Measurements from ENCODE around the gene CSF3R. TPM values are rescaled to one million over a fixed set of nuclear protein-coding genes. Genes with fewer than 3 reads are reported as not detected.
"Not testable (repeated sequence)": the region's sequence is repeated elsewhere in the genome, so short reads cannot be mapped to it uniquely, and the experiment has no call there.

CSF3R gene
- total RNA-seq, 3 donors from 2014 or later: 17.3 to 54.2 (median 28.8) TPM

DNA sequence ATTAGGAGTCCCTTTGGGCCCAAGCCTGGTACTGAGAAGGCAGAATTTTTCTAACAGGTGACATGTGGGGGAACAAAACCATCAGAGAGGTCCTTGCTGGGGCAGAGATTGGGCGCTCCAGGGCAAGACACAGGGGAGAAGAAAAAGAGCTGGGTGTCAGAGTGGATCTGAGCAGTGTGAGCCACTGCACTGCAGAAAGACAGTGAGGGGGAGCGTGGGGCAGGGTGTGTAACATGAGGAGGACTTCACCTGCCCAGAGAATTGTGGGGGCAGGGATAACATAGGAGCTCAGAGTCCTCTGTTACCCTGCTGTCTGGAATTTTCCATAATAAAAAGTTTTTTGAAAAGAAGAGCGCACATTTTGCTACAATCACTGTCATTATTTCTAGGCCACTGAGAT lies 25.5 kb upstream of the CSF3R start:
- Histone ChIP-seq H3K4me1 (no peaks in the 10 kb centered on the region), H3K27me3 (peaks cover 0 to 14% of the 10 kb centered on the region in 2 donors), H3K4me3 (no peak overlapping the region), H3K9me3 (no peaks in the 10 kb centered on the region), H3K36me3 (no peaks in the 10 kb centered on the region), H3K27ac (no peak overlapping the region)
- intact Hi-C loops (cut with DNase I; ENCODE audit: low total_unique reads): no loop called here
- TF ChIP-seq POLR2AphosphoS5 (IDR thresholded peaks at IDR 0.05) (no peak), POLR2A (IDR thresholded peaks at IDR 0.05) (no peak)
- TF ChIP-seq, protein P1, sequence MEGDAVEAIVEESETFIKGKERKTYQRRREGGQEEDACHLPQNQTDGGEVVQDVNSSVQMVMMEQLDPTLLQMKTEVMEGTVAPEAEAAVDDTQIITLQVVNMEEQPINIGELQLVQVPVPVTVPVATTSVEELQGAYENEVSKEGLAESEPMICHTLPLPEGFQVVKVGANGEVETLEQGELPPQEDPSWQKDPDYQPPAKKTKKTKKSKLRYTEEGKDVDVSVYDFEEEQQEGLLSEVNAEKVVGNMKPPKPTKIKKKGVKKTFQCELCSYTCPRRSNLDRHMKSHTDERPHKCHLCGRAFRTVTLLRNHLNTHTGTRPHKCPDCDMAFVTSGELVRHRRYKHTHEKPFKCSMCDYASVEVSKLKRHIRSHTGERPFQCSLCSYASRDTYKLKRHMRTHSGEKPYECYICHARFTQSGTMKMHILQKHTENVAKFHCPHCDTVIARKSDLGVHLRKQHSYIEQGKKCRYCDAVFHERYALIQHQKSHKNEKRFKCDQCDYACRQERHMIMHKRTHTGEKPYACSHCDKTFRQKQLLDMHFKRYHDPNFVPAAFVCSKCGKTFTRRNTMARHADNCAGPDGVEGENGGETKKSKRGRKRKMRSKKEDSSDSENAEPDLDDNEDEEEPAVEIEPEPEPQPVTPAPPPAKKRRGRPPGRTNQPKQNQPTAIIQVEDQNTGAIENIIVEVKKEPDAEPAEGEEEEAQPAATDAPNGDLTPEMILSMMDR (IDR thresholded peaks at IDR 0.05): no peak
- DNase-seq (ENCODE audit: low spot score in 2 of 2): no peak

DNA sequence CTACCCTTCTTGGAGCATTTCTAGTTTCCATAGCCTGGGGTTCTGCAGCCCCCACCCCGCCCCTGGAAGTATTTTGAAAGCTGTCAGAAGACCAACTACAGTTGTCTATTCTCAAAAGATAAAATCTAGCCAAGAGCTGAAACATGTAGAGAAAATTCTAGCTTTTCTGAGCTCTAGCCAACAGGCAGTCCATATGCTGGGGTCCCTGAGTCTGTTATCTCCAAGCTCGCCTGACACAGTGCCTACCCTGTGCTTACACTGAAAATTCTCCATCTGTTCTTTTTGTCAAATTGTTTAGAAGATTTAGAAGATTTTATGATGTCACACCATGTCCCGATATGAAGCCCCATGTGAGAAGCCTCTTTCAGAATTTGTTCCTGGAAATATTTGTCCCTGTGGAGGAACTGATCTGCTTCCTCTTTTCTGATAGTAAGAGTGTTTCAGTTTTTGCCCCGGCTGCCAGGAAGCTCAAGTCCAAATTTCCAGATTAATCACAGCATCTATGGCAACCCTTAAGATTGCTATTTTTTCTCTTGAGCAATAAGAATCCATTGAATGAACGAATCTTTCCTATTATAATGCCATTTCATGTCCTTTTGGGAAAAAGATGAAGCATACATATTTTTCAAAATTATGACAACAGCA lies 23.7 kb upstream of the CSF3R start:
- no peak for DNase-seq (ENCODE audit: low spot score in 2 of 2)
- no peak for TF ChIP-seq POLR2AphosphoS5 (IDR thresholded peaks at IDR 0.05)
- no peak for TF ChIP-seq POLR2A (IDR thresholded peaks at IDR 0.05)
- TF ChIP-seq, protein P1 (IDR thresholded peaks at IDR 0.05): no peak
- Histone ChIP-seq H3K4me3 (no peak overlapping the region), H3K36me3 (no peaks in the 10 kb centered on the region), H3K27me3 (peaks cover 0 to 14% of the 10 kb centered on the region in 2 donors), H3K9me3 (no peaks in the 10 kb centered on the region), H3K27ac (no peak overlapping the region), H3K4me1 (no peaks in the 10 kb centered on the region)
- intact Hi-C loops (cut with DNase I; ENCODE audit: low total_unique reads): no loop called here

DNA sequence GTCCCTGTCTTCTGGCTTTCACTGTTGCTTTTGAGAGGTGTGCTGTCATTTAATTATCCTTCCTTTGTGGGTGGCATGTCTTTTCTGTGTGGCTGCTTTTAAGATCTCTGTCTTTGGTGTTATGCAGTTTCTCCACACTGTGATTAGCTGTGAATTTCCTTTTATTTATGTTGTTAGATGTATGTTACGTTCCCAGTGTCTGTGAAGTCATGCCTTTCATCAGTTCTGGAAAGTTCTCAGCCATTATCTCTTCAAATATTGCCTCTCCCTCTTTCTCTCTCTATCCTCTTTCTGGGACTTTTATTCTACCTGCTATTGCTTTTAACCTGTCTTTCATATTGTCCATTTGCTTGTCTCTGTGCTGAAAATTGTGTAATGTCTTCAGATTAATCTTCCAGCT lies 21.0 kb upstream of the CSF3R start:
- Histone ChIP-seq H3K9me3 (no peaks in the 10 kb centered on the region), H3K27ac (no peak overlapping the region), H3K27me3 (peaks cover 0 to 14% of the 10 kb centered on the region in 2 donors), H3K4me3 (no peak overlapping the region), H3K36me3 (no peaks in the 10 kb centered on the region), H3K4me1 (no peaks in the 10 kb centered on the region)
- intact Hi-C loops (cut with DNase I; ENCODE audit: low total_unique reads): no loop called here
- TF ChIP-seq POLR2AphosphoS5 (IDR thresholded peaks at IDR 0.05) (no peak), POLR2A (IDR thresholded peaks at IDR 0.05) (no peak)
- no peak for DNase-seq (ENCODE audit: low spot score in 2 of 2)

DNA sequence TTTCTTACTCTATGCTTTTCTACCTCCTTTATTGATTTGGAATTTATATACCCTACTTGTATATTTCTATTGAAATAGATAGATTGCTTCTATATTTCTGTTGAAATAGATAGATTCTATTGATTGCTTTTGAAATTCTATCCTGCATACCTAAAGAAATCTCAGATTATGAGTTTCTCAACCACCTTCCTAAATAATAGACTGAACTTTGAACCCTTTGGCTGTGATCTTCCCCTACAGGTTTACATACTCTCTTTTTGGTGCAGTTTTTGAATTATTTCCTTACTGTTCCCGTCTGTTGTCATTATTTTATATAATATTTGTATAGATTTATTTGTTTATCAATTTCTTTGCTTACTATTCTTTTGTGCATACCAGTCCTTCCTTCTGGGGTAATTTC lies 20.4 kb upstream of the CSF3R start:
- Histone ChIP-seq H3K4me3 (no peak overlapping the region), H3K4me1 (no peaks in the 10 kb centered on the region), H3K9me3 (no peaks in the 10 kb centered on the region), H3K27me3 (peaks cover 0 to 14% of the 10 kb centered on the region in 2 donors), H3K27ac (no peak overlapping the region), H3K36me3 (no peaks in the 10 kb centered on the region)
- intact Hi-C loops (cut with DNase I; ENCODE audit: low total_unique reads): no loop called here
- TF ChIP-seq POLR2AphosphoS5 (IDR thresholded peaks at IDR 0.05) (no peak), POLR2A (IDR thresholded peaks at IDR 0.05) (no peak)
- TF ChIP-seq, protein P1 (IDR thresholded peaks at IDR 0.05): no peak
- no peak for DNase-seq (ENCODE audit: low spot score in 2 of 2)

DNA sequence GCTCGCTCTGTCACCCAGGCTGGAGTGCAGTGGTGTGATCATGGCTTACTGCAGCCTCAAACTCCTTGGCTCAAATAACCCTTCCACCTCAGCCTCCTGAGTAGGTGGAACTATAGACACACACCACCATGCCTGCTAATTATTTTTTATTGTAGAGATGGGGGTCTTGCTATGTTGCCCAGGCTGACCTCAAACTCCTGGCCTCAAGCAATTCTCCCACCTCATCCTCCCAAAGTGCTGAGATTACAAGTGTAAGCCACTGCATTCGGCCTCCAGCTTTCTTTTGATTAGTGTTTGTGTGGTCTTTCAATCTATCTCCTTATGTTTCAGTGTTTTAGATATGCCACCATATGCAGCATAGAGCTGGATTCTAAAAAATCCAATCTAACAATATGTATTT lies 19.9 kb upstream of the CSF3R start:
- Histone ChIP-seq H3K4me3 (no peak overlapping the region), H3K9me3 (no peaks in the 10 kb centered on the region), H3K27me3 (peaks cover 0 to 12% of the 10 kb centered on the region in 2 donors), H3K4me1 (no peaks in the 10 kb centered on the region), H3K36me3 (no peaks in the 10 kb centered on the region), H3K27ac (no peak overlapping the region)
- TF ChIP-seq POLR2AphosphoS5 (IDR thresholded peaks at IDR 0.05) (no peak), POLR2A (IDR thresholded peaks at IDR 0.05) (no peak)
- TF ChIP-seq, protein P1 (IDR thresholded peaks at IDR 0.05): no peak
- intact Hi-C loops (cut with DNase I; ENCODE audit: low total_unique reads): no loop called here
- DNase-seq (ENCODE audit: low spot score in 2 of 2): no peak

DNA sequence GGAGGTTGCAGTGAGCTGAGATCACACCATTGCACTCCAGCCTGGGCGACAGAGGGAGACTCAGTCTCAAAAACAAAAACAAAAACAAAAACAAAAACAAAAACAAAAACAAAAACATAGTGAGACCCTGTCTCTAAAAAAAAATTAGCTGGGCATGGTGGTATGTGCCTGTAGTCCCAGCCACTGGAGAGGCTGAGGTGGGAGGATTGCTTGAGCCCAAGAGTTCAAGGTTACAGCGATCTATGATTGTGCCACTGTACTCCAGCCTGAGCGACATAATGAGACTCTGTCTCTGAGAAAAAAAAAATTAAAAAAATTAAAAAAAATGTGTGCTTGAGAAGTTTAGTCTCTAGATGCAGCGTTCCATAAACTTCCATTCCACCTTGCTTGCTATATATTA lies 19.2 kb upstream of the CSF3R start:
- H3K4me1 ChIP-seq; H3K9me3 ChIP-seq; DNase-seq (ENCODE audit: low spot score in 2 of 2); H3K4me3 ChIP-seq; H3K27ac ChIP-seq; H3K27me3 ChIP-seq; intact Hi-C loops (cut with DNase I; ENCODE audit: low total_unique reads); H3K36me3 ChIP-seq: not testable (repeated sequence)

Data from breast epithelium (tissue), 4 donors.